ENCODE data around the gene CARD11.

GRCh38 chr7:3005257-3005656 is 38.4 kb downstream of the CARD11 start:
- no peak for TF ChIP-seq ATF2 (CRISPR knock-in tag; IDR thresholded peaks at IDR 0.05)
- no peak for TF ChIP-seq RAD21 (CRISPR knock-in tag; IDR thresholded peaks at IDR 0.05)
- no peak for TF ChIP-seq CTCF (CRISPR knock-in tag; IDR thresholded peaks at IDR 0.05)
- no peak for TF ChIP-seq LBX2 (CRISPR knock-in tag; IDR thresholded peaks at IDR 0.05; ENCODE audit: borderline replicate concordance)
- TF ChIP-seq ZNF414 (CRISPR knock-in tag; IDR thresholded peaks at IDR 0.05), result no peak
- TF ChIP-seq TFDP2 (CRISPR knock-in tag; IDR thresholded peaks at IDR 0.05), result no peak
